KOPT-K1 (cell line): Measurements from ENCODE around the gene FHOD3.
A peak's percentile ranks its signal among the peaks of the same experiment; 100 is the strongest.

ENCODE experiments used
- H3K27ac ChIP-seq: fragments of 200-600 bp; sonication (generic); 2 replicates; pipeline ENCODE4 v1.5.1; 2016; ENCODE audit warnings: antibody characterized with exemption, mild to moderate bottlenecking, low read depth, low read length; ENCODE audit not compliant: poor library complexity, severe bottlenecking
- H3K36me3 ChIP-seq: fragments of 200-600 bp; sonication (generic); 2 replicates; pipeline ENCODE4 v1.5.1; 2017; ENCODE audit warnings: antibody characterized with exemption, mild to moderate bottlenecking, low read length, moderate library complexity; ENCODE audit not compliant: insufficient read depth
- H3K9me3 ChIP-seq: fragments of 200-600 bp; sonication (generic); 2 replicates; pipeline ENCODE4 v1.5.1; 2017; ENCODE audit warnings: antibody characterized with exemption, low read length, mild to moderate bottlenecking; ENCODE audit not compliant: insufficient read depth, poor library complexity, severe bottlenecking

The FHOD3 gene

GRCh38 chr18:36828630-36829361 is 531.3 kb downstream of the FHOD3 start, which contains the start of the genes KIAA1328 and TPGS2:
Gene KIAA1328 (plus strand): TSS chr18:36829127. CDS start chr18:36829139, 12 bp downstream.
Gene TPGS2 (minus strand): TSS chr18:36829002. CDS start chr18:36828767, 235 bp downstream.
- Histone ChIP-seq H3K27ac (peak within 1 kb of the TSS; percentile 93), H3K9me3 (no peaks in the 10 kb centered on the region), H3K36me3 (peaks cover 22% of the 10 kb centered on the region)
